Endothelial cell of umbilical vein (primary cell): Measurements from ENCODE around the gene KRCC1. TPM values are rescaled to one million over a fixed set of nuclear protein-coding genes. Genes with fewer than 3 reads are reported as not detected.

Source experiments
- BruUV-seq: library from RNA; stranded (reverse); fragments of 400-500 nt; replicated peaks from 2 replicates; lab custom pipeline; 2021; lab: Mats Ljungman, UMichigan
- CTCF ChIA-PET: fragments of 300-600, 350-600 bp; sonication (Branson Sonifier 250); formaldehyde crosslinking; loops from one replicate; lab custom pipeline; 2021; ENCODE audit warnings: antibody characterized with exemption, inconsistent platforms; lab: Charles Lee
- POLR2A ChIA-PET: fragments of 300-600, 350-600 bp; sonication (Branson Sonifier 250); formaldehyde crosslinking; loops from one replicate; lab custom pipeline; 2021; ENCODE audit warnings: antibody characterized with exemption, inconsistent platforms; lab: Charles Lee
- DNase-seq: peaks from one replicate; pipeline ENCODE4 v3.0.0-alpha.2; 2011; ENCODE audit warnings: low read depth, low spot score
- FAIRE-seq: peaks from 2 replicates; lab custom pipeline; 2011; peaks lifted over from hg19 to GRCh38; lab: Jason Lieb, UNC
- H2AFZ ChIP-seq: 2 replicates; pipeline ENCODE4 v1.6.0; 2012; ENCODE audit warnings: low read depth, low read length, control low read depth, inconsistent platforms
- H3K27ac ChIP-seq: 2 replicates; pipeline ENCODE4 v1.5.1; 2011; ENCODE audit warnings: low read depth, mild to moderate bottlenecking, control low read depth, low read length, moderate library complexity; ENCODE audit not compliant: insufficient read depth
- H3K27me3 ChIP-seq, 2 experiments: 2 replicates each; pipeline versions ENCODE4 v1.6.0 to v1.6.1; 2011; ENCODE audit warnings: low read length in 2 of 2, mixed read lengths in 1 of 2; ENCODE audit not compliant: control insufficient read depth in 2 of 2, insufficient read depth in 2 of 2
- H3K36me3 ChIP-seq, 2 experiments: 2 replicates in 1 of 2; 3 replicates in 1 of 2; pipeline ENCODE4 v1.5.1; 2011; ENCODE audit warnings: low read length in 2 of 2, mild to moderate bottlenecking in 1 of 2, moderate library complexity in 1 of 2; ENCODE audit not compliant: control insufficient read depth in 2 of 2, insufficient read depth in 2 of 2; ENCODE audit errors: extremely low read depth in 1 of 2
- H3K4me1 ChIP-seq: 3 replicates; pipeline ENCODE4 v1.5.1; 2011; ENCODE audit warnings: mild to moderate bottlenecking, low read length; ENCODE audit not compliant: control insufficient read depth, insufficient read depth; ENCODE audit errors: extremely low read depth
- H3K4me2 ChIP-seq: 2 replicates; pipeline ENCODE4 v1.6.1; 2011; ENCODE audit warnings: low read length, control low read depth, mixed read lengths; ENCODE audit not compliant: insufficient read depth
- H3K4me3 ChIP-seq, 3 experiments: fragments of 200-600 bp in 1 of 3; sonication (generic), shearing (Covaris generic) in 1 of 3; replicated peaks in 1 of 3; 2 replicates each; pipeline ENCODE4 v1.5.1; 2011 to 2016; ENCODE audit warnings: control low read depth in 3 of 3, low read length in 3 of 3, mild to moderate bottlenecking in 2 of 3, inconsistent platforms in 1 of 3, low read depth in 1 of 3, moderate library complexity in 1 of 3; ENCODE audit not compliant: insufficient read depth in 1 of 3
- H3K79me2 ChIP-seq: 2 replicates; pipeline ENCODE4 v1.6.0; 2012; ENCODE audit warnings: low read length, inconsistent platforms; ENCODE audit not compliant: control insufficient read depth, insufficient read depth
- H3K9ac ChIP-seq: replicated peaks from 2 replicates; pipeline ENCODE3; 2011; ENCODE audit warnings: low read length, control low read depth; ENCODE audit not compliant: insufficient read depth; ENCODE audit errors: extremely low read depth
- H3K9me1 ChIP-seq: replicated peaks from 3 replicates; pipeline ENCODE4 v1.6.0; 2011; ENCODE audit warnings: mild to moderate bottlenecking, low read length; ENCODE audit not compliant: control insufficient read depth, insufficient read depth; ENCODE audit errors: extremely low read depth
- H3K9me3 ChIP-seq: replicated peaks from 2 replicates; pipeline ENCODE4 v1.5.1; 2012; ENCODE audit warnings: low read length, inconsistent platforms; ENCODE audit not compliant: control insufficient read depth, insufficient read depth
- H4K20me1 ChIP-seq: replicated peaks from 2 replicates; pipeline ENCODE3; 2011; ENCODE audit warnings: mild to moderate bottlenecking, low read length; ENCODE audit not compliant: control insufficient read depth, insufficient read depth; ENCODE audit errors: extremely low read depth
- CTCF ChIP-seq, 2 donors: IDR thresholded peaks; 1 replicate in 1 of 2; 2 replicates in 1 of 2; pipeline ENCODE4 v1.5.1; 2011; ENCODE audit warnings: low read length in 2 of 2, mild to moderate bottlenecking in 2 of 2, moderate library complexity in 2 of 2, control low read depth in 1 of 2, inconsistent platforms in 1 of 2, low read depth in 1 of 2; ENCODE audit not compliant: insufficient read depth in 1 of 2; ENCODE audit errors: extremely low read depth in 1 of 2
- EZH2 ChIP-seq: IDR thresholded peaks from 2 replicates; pipeline ENCODE4 v1.6.1; 2012; ENCODE audit warnings: borderline replicate concordance, low read depth, mild to moderate bottlenecking, moderate library complexity, low read length, inconsistent platforms; ENCODE audit not compliant: severe bottlenecking
- FOS ChIP-seq: IDR thresholded peaks from 2 replicates; pipeline ENCODE4 v1.6.1; 2011; ENCODE audit warnings: mild to moderate bottlenecking, low read length, moderate library complexity, borderline replicate concordance; ENCODE audit not compliant: insufficient read depth
- GATA2 ChIP-seq: IDR thresholded peaks from 2 replicates; pipeline ENCODE4 v1.7.0; 2011; ENCODE audit warnings: low read depth, mild to moderate bottlenecking, moderate library complexity, mixed read lengths, low read length; ENCODE audit not compliant: insufficient read length, insufficient read depth
- JUN ChIP-seq: IDR thresholded peaks from 2 replicates; pipeline ENCODE4 v1.6.1; 2011; ENCODE audit warnings: borderline replicate concordance, low read depth; ENCODE audit not compliant: insufficient read length, insufficient read depth
- MAX ChIP-seq: IDR thresholded peaks from 2 replicates; pipeline ENCODE4 v1.6.1; 2011; ENCODE audit not compliant: insufficient read depth, insufficient read length
- MYC ChIP-seq: IDR thresholded peaks from one replicate; pipeline ENCODE4 v1.6.1; 2011; ENCODE audit warnings: mild to moderate bottlenecking, low read depth, low read length
- POLR2A ChIP-seq: IDR thresholded peaks from 2 replicates; pipeline ENCODE4 v1.6.1; 2012; ENCODE audit warnings: low read depth, mild to moderate bottlenecking, control low read depth, low read length
- POLR2AphosphoS5 ChIP-seq: IDR thresholded peaks from 2 replicates; pipeline ENCODE4 v1.6.1; 2012; ENCODE audit warnings: low read depth, mild to moderate bottlenecking, control low read depth, low read length, moderate library complexity; ENCODE audit not compliant: insufficient read depth
- dilution Hi-C: fragments of 300-500 bp; cut with MboI; formaldehyde crosslinking; loops from one replicate; pipeline ENCODE4 v1.15.0; 2019; ENCODE audit warnings: low sequenced_read_pairs; ENCODE audit not compliant: extremely low pct_ligation_motif_present
- intact Hi-C: fragments of 100-400 bp; cut with micrococcal nuclease; formaldehyde crosslinking; loops from one replicate; pipeline ENCODE4 v1.10.0; 2022
- polyA plus RNA-seq, 4 experiments: library from polyadenylated mRNA; depleted of rRNA in 3 of 4; stranded (reverse) in 3 of 4; unstranded in 1 of 4; fragments of >200 nt; gene quantifications; 2 replicates each; pipeline versions ENCODE4 v1.2.1 to v1.2.3, GENCODE V29; 2011 to 2012; ENCODE audit warnings: missing spikeins in 1 of 4
- total RNA-seq: library from RNA; stranded (reverse); gene quantifications from 2 replicates; pipeline ENCODE4 v1.2.3, GENCODE V29; 2021

KRCC1 gene
- total and polyA plus RNA-seq, 2 donors (not counting 3 experiments of a cell fraction or from before 2014, with no cell fraction given), result 7.4 to 15.0 TPM

GRCh38 chr2:88016960-88017779, 38.4 kb downstream of the KRCC1 start:
- no peaks in the 10 kb centered on the region for H3K9me1 ChIP-seq
- peak overlapping the region; percentile 4 to 69 (median 46) for H3K4me3 ChIP-seq
- H3K9ac ChIP-seq, result peak overlapping the region; percentile 99
- H3K9me3 ChIP-seq, result no peaks in the 10 kb centered on the region
- H3K27ac ChIP-seq, result no peak overlapping the region
- peaks cover 4% of the 10 kb centered on the region for H3K4me1 ChIP-seq
- FAIRE-seq, result peak; percentile 35
- no peaks in the 10 kb centered on the region for H4K20me1 ChIP-seq
- H3K27me3 ChIP-seq, result no peaks in the 10 kb centered on the region
- no peak for DNase-seq
- H3K79me2 ChIP-seq, result no peaks in the 10 kb centered on the region
- CTCF ChIA-PET, result interaction anchor here (2.4 to 2.7 kb wide), 2 partner anchors 15 to 142 kb away, joined by 5 to 9 read pairs; no protein-coding TSS in a partner anchor
- no peaks in the 10 kb centered on the region for H3K36me3 ChIP-seq
- TF ChIP-seq POLR2AphosphoS5 (no peak), GATA2 (no peak), MYC (no peak), CTCF (IDR thresholded peaks at IDR 0.05; ENCODE audit: extremely low read depth in 1 of 2, insufficient read depth in 1 of 2, low read depth in 1 of 2, low read length in 2 of 2) (no peak), FOS (no peak), EZH2 (no peak), JUN (no peak), POLR2A (no peak), MAX (no peak)
- intact Hi-C loops, result no loop called here
- POLR2A ChIA-PET, result interaction anchor here (1.7 kb wide), 1 partner anchor 23 kb away, joined by 5 read pairs; no protein-coding TSS in a partner anchor
- dilution Hi-C loops, result no loop called here
- H3K4me2 ChIP-seq, result peak overlapping the region; percentile 55
- H2AFZ ChIP-seq, result peak overlapping the region; percentile 81
- BruUV-seq, result no TSS peak
